GM21825 (cell line): ENCODE results near the gene ASCL5.

ENCODE experiments used
- ATAC-seq: cut with Tn5 transposase; IDR thresholded peaks from one replicate; pipeline ENCODE4 v1.9.1; 2021; ENCODE audit warnings: mild to moderate bottlenecking, moderate library complexity; ENCODE audit not compliant: unreplicated experiment

The ASCL5 gene

GRCh38 chr1:201088395-201088794, 38.6 kb downstream of the ASCL5 start:
- ATAC-seq = no peak

GRCh38 chr1:201085902-201086735, 40.9 kb downstream of the ASCL5 start:
- ATAC-seq = no peak

- ATAC-seq = no peak
Measured at GRCh38 chr1:201084295-201084694, 42.7 kb downstream of the ASCL5 start.

GRCh38 chr1:201083741-201084140, 43.2 kb downstream of the ASCL5 start:
- no peak for ATAC-seq

GRCh38 chr1:201080135-201080534, 46.8 kb downstream of the ASCL5 start:
- no peak for ATAC-seq

GRCh38 chr1:201077736-201078135, 49.2 kb downstream of the ASCL5 start:
- no peak for ATAC-seq

GRCh38 chr1:201077116-201077515, 49.9 kb downstream of the ASCL5 start:
- no peak for ATAC-seq

- no peak for ATAC-seq
Measured at GRCh38 chr1:201076092-201076491, 50.9 kb downstream of the ASCL5 start.

- ATAC-seq = no peak
Measured at GRCh38 chr1:201074018-201074417, 53.0 kb downstream of the ASCL5 start.

- ATAC-seq = no peak
Measured at GRCh38 chr1:201072922-201073321, 54.1 kb downstream of the ASCL5 start.

- ATAC-seq = no peak
Measured at GRCh38 chr1:201072149-201072548, 54.8 kb downstream of the ASCL5 start.

GRCh38 chr1:201069636-201070035, 57.3 kb downstream of the ASCL5 start:
- no peak for ATAC-seq

- ATAC-seq = no peak
Measured at GRCh38 chr1:201068976-201069375, 58.0 kb downstream of the ASCL5 start.

- ATAC-seq = no peak
Measured at GRCh38 chr1:201066986-201067385, 60.0 kb downstream of the ASCL5 start.

- no peak for ATAC-seq
Measured at GRCh38 chr1:201065686-201066085, 61.3 kb downstream of the ASCL5 start.

- no peak for ATAC-seq
Measured at GRCh38 chr1:201064806-201065205, 62.2 kb downstream of the ASCL5 start.
